HG03064 (cell line): ENCODE measurements around the gene TP53.
"Not testable (repeated sequence)": the region's sequence is repeated elsewhere in the genome, so short reads cannot be mapped to it uniquely, and the experiment has no call there.

Source experiments
- ATAC-seq: cut with Tn5 transposase; IDR thresholded peaks from one replicate; pipeline ENCODE4 v1.9.1; 2021; ENCODE audit warnings: low read depth; ENCODE audit not compliant: unreplicated experiment

The TP53 gene

GRCh38 chr17:7677388-7678067, 9.8 kb downstream of the TP53 start:
- ATAC-seq = no peak

GRCh38 chr17:7676533-7676932, 10.8 kb downstream of the TP53 start:
- ATAC-seq = no peak

GRCh38 chr17:7674934-7675333, 12.4 kb downstream of the TP53 start:
- no peak for ATAC-seq

- ATAC-seq = no peak
Observed at GRCh38 chr17:7673239-7673638, 14.1 kb downstream of the TP53 start.

GRCh38 chr17:7668482-7668881, 18.8 kb downstream of the TP53 start:
- no peak for ATAC-seq

GRCh38 chr17:7667656-7668406, 19.5 kb downstream of the TP53 start:
- no peak for ATAC-seq

GRCh38 chr17:7656958-7657609, 30.2 kb downstream of the TP53 start:
- ATAC-seq = no peak

GRCh38 chr17:7655541-7655840, 31.8 kb downstream of the TP53 start:
- no peak for ATAC-seq

- no peak for ATAC-seq
Observed at GRCh38 chr17:7654832-7655540, 32.3 kb downstream of the TP53 start.

GRCh38 chr17:7652388-7653356, 34.6 kb downstream of the TP53 start:
- ATAC-seq = no peak

GRCh38 chr17:7651665-7652387, 35.5 kb downstream of the TP53 start:
- ATAC-seq = no peak

- no peak for ATAC-seq
Observed at GRCh38 chr17:7651097-7651664, 36.1 kb downstream of the TP53 start.

GRCh38 chr17:7650509-7651096, 36.7 kb downstream of the TP53 start, which contains the start of gene ATP1B2:
TSS of gene ATP1B2 (plus strand) at chr17:7650926. CDS start at chr17:7651519, 593 bp downstream.
- no peak for ATAC-seq

- ATAC-seq = no peak
Observed at GRCh38 chr17:7647018-7647417, 40.3 kb downstream of the TP53 start.

- ATAC-seq = no peak
Observed at GRCh38 chr17:7646457-7646856, 40.8 kb downstream of the TP53 start.

- ATAC-seq = no peak
Observed at GRCh38 chr17:7644775-7645174, 42.5 kb downstream of the TP53 start.

GRCh38 chr17:7641635-7642034, 45.7 kb downstream of the TP53 start:
- ATAC-seq = not testable (repeated sequence)

- ATAC-seq = no peak
Observed at GRCh38 chr17:7640783-7641182, 46.5 kb downstream of the TP53 start.

- no peak for ATAC-seq
Observed at GRCh38 chr17:7636163-7636562, 51.1 kb downstream of the TP53 start.
